A549 (cell line): Measurements from ENCODE around the gene ARHGEF10L. TPM values are rescaled to one million over a fixed set of nuclear protein-coding genes. Genes with fewer than 3 reads are reported as not detected.

Source experiments
- ATAC-seq, 2 experiments: fragments of 200-7000 bp in 1 of 2; fragments of >200 bp in 1 of 2; cut with Nextera tagmentation in 1 of 2; cut with Tn5 transposase in 1 of 2; 3 replicates each; pipeline versions ENCODE4 v1.8.0 to v1.9.1; 2018 to 2020; ENCODE audit warnings: mild to moderate bottlenecking in 1 of 2, moderate library complexity in 1 of 2
- CTCF ChIA-PET: fragments of 300-600 bp; sonication (Branson Sonifier 250); formaldehyde crosslinking; extraction: SDS; loops from one replicate; lab custom pipeline; 2021; ENCODE audit warnings: antibody characterized with exemption, inconsistent platforms; lab: Yijun Ruan, JAX
- POLR2A ChIA-PET: fragments of 350-600 bp; formaldehyde crosslinking; extraction: SDS; loops from one replicate; lab custom pipeline; 2021; ENCODE audit warnings: antibody characterized with exemption, inconsistent platforms; lab: Yijun Ruan, JAX
- DNase-seq, 2 experiments: peaks; one replicate each; pipeline versions ENCODE4 v3.0.0 to v3.0.0-alpha.2; 2011 to 2016; ENCODE audit warnings: low read depth in 1 of 2, low spot score in 1 of 2
- FAIRE-seq: peaks from 2 replicates; lab custom pipeline; 2011; peaks lifted over from hg19 to GRCh38; lab: Jason Lieb, UNC
- H3K27ac ChIP-seq, 2 experiments: fragments of >200 bp; sonication (Bioruptor Twin); formaldehyde crosslinking; 3 replicates each; pipeline ENCODE4 v1.5.1; 2016 to 2017
- H3K4me1 ChIP-seq: fragments of >200 bp; sonication (Bioruptor Twin); formaldehyde crosslinking; 3 replicates; pipeline ENCODE4 v1.6.1; 2016
- H3K4me2 ChIP-seq: fragments of >200 bp; sonication (Bioruptor Twin); formaldehyde crosslinking; 3 replicates; pipeline ENCODE4 v1.6.1; 2016
- H3K4me3 ChIP-seq: fragments of >200 bp; sonication (Bioruptor Twin); formaldehyde crosslinking; 3 replicates; pipeline ENCODE4 v1.5.1; 2016
- H3K9me3 ChIP-seq: fragments of >200 bp; sonication (Bioruptor Twin); formaldehyde crosslinking; 3 replicates; pipeline ENCODE4 v1.6.1; 2016
- BHLHE40 ChIP-seq: IDR thresholded peaks from 2 replicates; pipeline ENCODE4 v1.6.1; 2012; ENCODE audit warnings: low read depth, low read length, inconsistent platforms
- CTCF ChIP-seq: fragments of >200 bp; sonication (Bioruptor Twin); formaldehyde crosslinking; IDR thresholded peaks from 3 replicates; pipeline ENCODE4 v1.5.1; 2016
- EHMT2 ChIP-seq: fragments of 200-600 bp; sonication (generic); IDR thresholded peaks from 2 replicates; pipeline ENCODE4 v1.6.1; 2016; ENCODE audit warnings: antibody characterized with exemption, low read depth, mild to moderate bottlenecking, moderate library complexity
- HEYL ChIP-seq: fragments of 250-450 bp; sonication (Bioruptor Pico); IDR thresholded peaks from 2 replicates; pipeline ENCODE4 v1.8.0; 2021; ENCODE audit warnings: mild to moderate bottlenecking, moderate library complexity
- HMGXB4 ChIP-seq: fragments of 250-450 bp; sonication (Bioruptor Pico); IDR thresholded peaks from 2 replicates; pipeline ENCODE4 v1.5.0; 2021; ENCODE audit warnings: mild to moderate bottlenecking, moderate library complexity, borderline replicate concordance
- KDM5A ChIP-seq: fragments of 200-600 bp; sonication (generic); IDR thresholded peaks from 2 replicates; pipeline ENCODE4 v1.6.1; 2016; ENCODE audit warnings: antibody characterized with exemption, mild to moderate bottlenecking
- MAFK ChIP-seq: fragments of 450-650 bp; IDR thresholded peaks from 2 replicates; pipeline ENCODE4 v1.6.1; 2014; ENCODE audit not compliant: partially characterized antibody
- NR3C1 ChIP-seq: fragments of >200 bp; sonication (Bioruptor Twin); formaldehyde crosslinking; IDR thresholded peaks from 3 replicates; pipeline ENCODE4 v1.6.1; 2017
- PHF8 ChIP-seq: fragments of 200-600 bp; sonication (generic); IDR thresholded peaks from 2 replicates; pipeline ENCODE4 v1.6.1; 2016; ENCODE audit warnings: low read depth, mild to moderate bottlenecking, antibody characterized with exemption, moderate library complexity, borderline replicate concordance
- RAD21 ChIP-seq, 2 experiments: fragments of >200 bp in 1 of 2; sonication (Bioruptor Twin) in 1 of 2; formaldehyde crosslinking in 1 of 2; IDR thresholded peaks in 1 of 2; conservative IDR thresholded peaks in 1 of 2; 2 replicates in 1 of 2; 3 replicates in 1 of 2; pipeline ENCODE4 v1.6.1; 2012 to 2018; ENCODE audit warnings: inconsistent platforms in 1 of 2
- RARB ChIP-seq: fragments of 250-450 bp; sonication (Bioruptor Pico); IDR thresholded peaks from 2 replicates; pipeline ENCODE4 v1.8.0; 2021; ENCODE audit warnings: mild to moderate bottlenecking, moderate library complexity
- RCOR1 ChIP-seq: fragments of 150-350 bp; IDR thresholded peaks from 2 replicates; pipeline ENCODE4 v1.6.1; 2014; ENCODE audit warnings: antibody characterized with exemption, low read length, low read depth
- REST ChIP-seq: fragments of 200-600 bp; sonication (generic); IDR thresholded peaks from 2 replicates; pipeline ENCODE4 v1.6.1; 2016; ENCODE audit warnings: antibody characterized with exemption, mild to moderate bottlenecking, moderate library complexity
- RFX5 ChIP-seq: fragments of 450-650 bp; IDR thresholded peaks from 2 replicates; pipeline ENCODE4 v1.7.1; 2014; ENCODE audit warnings: antibody characterized with exemption, mild to moderate bottlenecking, moderate library complexity
- SMC3 ChIP-seq: fragments of >200 bp; sonication (Bioruptor Twin); formaldehyde crosslinking; IDR thresholded peaks from 3 replicates; pipeline ENCODE4 v1.6.1; 2018; ENCODE audit warnings: inconsistent platforms
- TFCP2L1 ChIP-seq: fragments of 250-450 bp; sonication (Bioruptor Pico); IDR thresholded peaks from 2 replicates; pipeline ENCODE4 v1.5.0; 2021; ENCODE audit warnings: mild to moderate bottlenecking
- ZC3H11A ChIP-seq: fragments of 450-650 bp; IDR thresholded peaks from 2 replicates; pipeline ENCODE4 v1.6.1; 2014; ENCODE audit warnings: antibody characterized with exemption, mild to moderate bottlenecking
- ZSCAN20 ChIP-seq: fragments of 250-450 bp; sonication (Bioruptor Pico); IDR thresholded peaks from 2 replicates; pipeline ENCODE4 v1.8.0; 2022; ENCODE audit warnings: mild to moderate bottlenecking, moderate library complexity
- WGBS: methylation state at CpG from one replicate; pipeline ENCODE4 v1.1.6; 2017; ENCODE audit errors: missing lambda C conversion rate; 5-methylcytosine and 5-hydroxymethylcytosine counted together
- polyA plus RNA-seq, 4 experiments: library from polyadenylated mRNA; depleted of rRNA in 3 of 4; stranded (reverse); fragments of >200 nt; fragmentation: RNase III in 1 of 4; extraction: RNeasy Plus Mini Kit Qiagen cat#74134 plus additional on column Dnase treatment in 1 of 4; gene quantifications; 2 replicates in 3 of 4; 3 replicates in 1 of 4; pipeline ENCODE4 v1.2.3, GENCODE V29; 2011 to 2017
- TF ChIP-seq, protein P1 (sequence below): IDR thresholded peaks from 2 replicates; pipeline ENCODE4 v1.6.1; 2012
- TF ChIP-seq, protein P2 (sequence below): IDR thresholded peaks from 2 replicates; pipeline ENCODE4 v1.6.1; 2012; ENCODE audit warnings: low read depth, borderline replicate concordance
- TF ChIP-seq, protein P3 (sequence below): fragments of >200 bp; sonication (Bioruptor Twin); formaldehyde crosslinking; IDR thresholded peaks from 2 replicates; pipeline ENCODE4 v1.6.1; 2016

The ARHGEF10L gene
- polyA plus RNA-seq, 2 of the 4 experiments (the other 2 are of a cell fraction): 3.5 to 5.2 TPM

DNA sequence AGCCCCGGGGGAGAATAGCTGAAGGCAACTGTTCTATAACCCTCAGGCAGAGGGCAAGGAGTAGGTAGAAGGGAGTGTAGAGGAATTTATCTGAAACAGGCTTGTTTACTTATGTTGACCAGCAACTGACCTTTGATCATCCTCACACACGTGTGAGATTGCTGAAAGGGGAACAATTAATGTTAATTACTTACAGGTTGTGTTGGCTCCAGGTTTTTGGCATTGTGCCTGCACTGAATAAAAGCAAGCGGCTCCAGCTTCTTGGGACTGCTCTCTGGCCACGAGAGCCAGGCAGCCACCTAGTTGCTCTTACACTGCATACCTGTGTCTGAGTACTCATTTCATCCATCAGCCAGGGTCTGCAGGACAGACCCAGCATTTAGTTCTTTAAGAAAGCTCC is 41.3 kb upstream of the ARHGEF10L start:
- Histone ChIP-seq H3K4me2 (peak overlapping the region; percentile 13), H3K27ac (no peak overlapping the region), H3K4me3 (no peak overlapping the region), H3K4me1 (peaks cover 17% of the 10 kb centered on the region; the same call in 2 of the 3 replicates), H3K9me3 (no peaks in the 10 kb centered on the region)
- no peak for DNase-seq
- ChIA-PET POLR2A (no interaction called here), CTCF (interaction anchor here (0.7 to 5.6 kb wide), 4 partner anchors 11 to 163 kb away, joined by 3 to 63 read pairs (median 3); no protein-coding TSS in a partner anchor)
- TF ChIP-seq PHF8 (no peak), ZSCAN20 (CRISPR knock-in tag) (no peak), RAD21 (conservative IDR thresholded peaks at IDR 0.05 in 1 of 2, IDR thresholded peaks at IDR 0.05 in 1 of 2) (no peak), EHMT2 (no peak), HMGXB4 (CRISPR knock-in tag) (no peak), MAFK (no peak), RARB (CRISPR knock-in tag) (no peak), NR3C1 (no peak), RCOR1 (no peak), TFCP2L1 (no peak), HEYL (CRISPR knock-in tag) (no peak), ZC3H11A (no peak), BHLHE40 (no peak)
- TF ChIP-seq, protein P1, sequence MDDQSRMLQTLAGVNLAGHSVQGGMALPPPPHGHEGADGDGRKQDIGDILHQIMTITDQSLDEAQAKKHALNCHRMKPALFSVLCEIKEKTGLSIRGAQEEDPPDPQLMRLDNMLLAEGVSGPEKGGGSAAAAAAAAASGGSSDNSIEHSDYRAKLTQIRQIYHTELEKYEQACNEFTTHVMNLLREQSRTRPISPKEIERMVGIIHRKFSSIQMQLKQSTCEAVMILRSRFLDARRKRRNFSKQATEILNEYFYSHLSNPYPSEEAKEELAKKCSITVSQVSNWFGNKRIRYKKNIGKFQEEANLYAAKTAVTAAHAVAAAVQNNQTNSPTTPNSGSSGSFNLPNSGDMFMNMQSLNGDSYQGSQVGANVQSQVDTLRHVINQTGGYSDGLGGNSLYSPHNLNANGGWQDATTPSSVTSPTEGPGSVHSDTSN: no peak
- TF ChIP-seq, protein P2, sequence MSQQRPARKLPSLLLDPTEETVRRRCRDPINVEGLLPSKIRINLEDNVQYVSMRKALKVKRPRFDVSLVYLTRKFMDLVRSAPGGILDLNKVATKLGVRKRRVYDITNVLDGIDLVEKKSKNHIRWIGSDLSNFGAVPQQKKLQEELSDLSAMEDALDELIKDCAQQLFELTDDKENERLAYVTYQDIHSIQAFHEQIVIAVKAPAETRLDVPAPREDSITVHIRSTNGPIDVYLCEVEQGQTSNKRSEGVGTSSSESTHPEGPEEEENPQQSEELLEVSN: no peak
- TF ChIP-seq, protein P3, sequence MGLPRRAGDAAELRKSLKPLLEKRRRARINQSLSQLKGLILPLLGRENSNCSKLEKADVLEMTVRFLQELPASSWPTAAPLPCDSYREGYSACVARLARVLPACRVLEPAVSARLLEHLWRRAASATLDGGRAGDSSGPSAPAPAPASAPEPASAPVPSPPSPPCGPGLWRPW: no peak
- WGBS: 7% methylated on average over 4 of the region's 4 CpGs
- no peak for FAIRE-seq
- no peak for ATAC-seq

GRCh38 chr1:17502326-17502778 is 37.1 kb upstream of the ARHGEF10L start:
- Histone ChIP-seq H3K4me2 (no peak overlapping the region), H3K9me3 (no peaks in the 10 kb centered on the region), H3K4me3 (no peak overlapping the region), H3K4me1 (peaks cover 17% of the 10 kb centered on the region; the same call in 2 of the 3 replicates), H3K27ac (no peak overlapping the region)
- TF ChIP-seq RFX5 (no peak), REST (no peak), SMC3 (peak; percentile 85), RAD21 (conservative IDR thresholded peaks at IDR 0.05 in 1 of 2, IDR thresholded peaks at IDR 0.05 in 1 of 2) (peak; percentile 76 to 77), CTCF (peak; percentile 71), KDM5A (no peak)
- FAIRE-seq (no peak), ATAC-seq (peak; percentile 94 to 99), DNase-seq (peak; percentile 50 to 68)
- WGBS: 13% methylated on average over 12 of the region's 12 CpGs
- CTCF ChIA-PET: interaction anchor here (0.6 to 6.7 kb wide), 38 partner anchors 8 to 1609 kb away, joined by 3 to 129 read pairs (median 5); no protein-coding TSS in a partner anchor
- POLR2A ChIA-PET: no interaction called here
